ENCODE results near the gene SSH2. TPM values are rescaled to one million over a fixed set of nuclear protein-coding genes. Genes with fewer than 3 reads are reported as not detected.
A peak's percentile ranks its signal among the peaks of the same experiment; 100 is the strongest.
"Not testable (repeated sequence)": the region's sequence is repeated elsewhere in the genome, so short reads cannot be mapped to it uniquely, and the experiment has no call there.

Gene SSH2
- total and polyA plus RNA-seq, 2 of the 13 experiments (the other 11 are each of a cell fraction or from before 2014, with no cell fraction given), result 6.0 to 6.4 TPM

DNA sequence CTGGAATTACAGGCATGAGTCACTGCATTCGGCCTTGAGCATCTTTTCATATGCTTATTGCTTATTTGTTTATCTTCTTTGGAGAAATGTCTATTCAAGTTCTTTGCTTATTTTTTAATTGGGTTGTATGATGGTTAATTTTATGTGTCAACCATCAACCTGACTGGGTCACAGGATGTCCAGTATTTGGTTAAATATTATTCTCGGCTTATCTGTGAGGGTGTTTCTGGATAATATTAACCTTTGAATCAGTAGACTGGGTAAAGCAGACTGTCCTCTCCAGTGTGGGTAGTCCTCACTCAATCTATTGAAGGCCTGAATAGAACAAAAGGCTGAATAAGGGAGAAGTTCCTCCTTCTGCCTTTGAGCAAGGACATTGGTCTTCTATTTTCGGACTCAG lies 142.0 kb downstream of the SSH2 start:
- Histone ChIP-seq H3K4me3 (replicated peaks in 1 of 3; ENCODE audit: insufficient read depth in 1 of 3, low read depth in 2 of 3, low read length in 3 of 3) (no peak overlapping the region), H3K27ac (ENCODE audit: extremely low read length, insufficient read depth, low read length) (no peak overlapping the region), H4K20me1 (ENCODE audit: insufficient read depth, low read length) (no peaks in the 10 kb centered on the region), H3K9ac (ENCODE audit: insufficient read depth, low read depth, low read length) (no peak overlapping the region), H2AFZ (ENCODE audit: low read length) (no peak overlapping the region), H3K4me1 (ENCODE audit: insufficient read depth, low read length) (no peaks in the 10 kb centered on the region), H3K79me2 (ENCODE audit: insufficient read depth, low read length) (no peaks in the 10 kb centered on the region), H3K36me3 (replicated peaks in 1 of 2; ENCODE audit: control insufficient read depth in 1 of 2, insufficient read depth in 2 of 2, low read length in 2 of 2) (no peaks in the 10 kb centered on the region), H3K9me3 (ENCODE audit: low read length) (no peaks in the 10 kb centered on the region), H3K27me3 (ENCODE audit: control insufficient read depth in 1 of 2, insufficient read depth in 2 of 2, low read length in 2 of 2) (no peaks in the 10 kb centered on the region), H3K4me2 (ENCODE audit: low read depth, low read length) (no peak overlapping the region)
- in situ Hi-C loops (cut with HindIII; ENCODE audit: extremely low pct_ligation_motif_present, low pct_unique_long_range_greater_than_20kb) (no loop called here), intact Hi-C loops (cut with micrococcal nuclease; ENCODE audit: unreplicated experiment) (no loop called here)
- FAIRE-seq (no peak), ATAC-seq (no peak), DNase-seq (ENCODE audit: low spot score) (no peak)
- 88% methylated on average over 3 of the region's 3 CpGs for WGBS (ENCODE audit: low lambda C conversion rate)
- ChIA-PET CTCF (ENCODE audit: low intra/inter-chr PET ratio, low total read pairs) (no interaction called here), POLR2A (no interaction called here)
- TF ChIP-seq ATM (IDR thresholded peaks at IDR 0.05; ENCODE audit: borderline replicate concordance) (no peak), ZNF720 (CRISPR knock-in tag; IDR thresholded peaks at IDR 0.05) (no peak)
- no TSS peak for BruUV-seq (replicated peaks)

DNA sequence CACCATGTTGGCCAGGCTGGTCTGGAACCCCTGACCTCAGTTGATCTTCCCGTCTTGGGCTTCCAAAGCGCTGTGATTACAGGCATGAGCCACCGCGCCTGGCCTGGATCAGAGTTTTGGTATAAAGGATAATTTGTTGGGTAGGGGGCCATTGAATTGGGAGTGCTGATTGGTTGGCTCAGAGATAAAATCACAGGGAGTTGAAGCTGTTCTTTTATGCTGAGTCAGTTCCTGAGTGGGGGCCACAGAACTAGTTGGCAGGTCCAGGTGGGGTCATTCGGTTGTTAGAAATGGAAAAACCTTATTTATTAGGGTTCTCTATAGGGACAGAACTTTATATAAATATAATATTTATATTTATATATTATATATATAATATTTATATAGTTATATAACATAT lies 147.1 kb downstream of the SSH2 start:
- ChIA-PET POLR2A (no interaction called here), CTCF (ENCODE audit: low intra/inter-chr PET ratio, low total read pairs) (no interaction called here)
- Histone ChIP-seq H3K36me3 (replicated peaks in 1 of 2; ENCODE audit: control insufficient read depth in 1 of 2, insufficient read depth in 2 of 2, low read length in 2 of 2) (no peaks in the 10 kb centered on the region), H3K79me2 (ENCODE audit: insufficient read depth, low read length) (no peaks in the 10 kb centered on the region), H3K27me3 (ENCODE audit: control insufficient read depth in 1 of 2, insufficient read depth in 2 of 2, low read length in 2 of 2) (no peaks in the 10 kb centered on the region), H3K4me2 (ENCODE audit: low read depth, low read length) (no peak overlapping the region), H3K4me1 (ENCODE audit: insufficient read depth, low read length) (peaks cover 2% of the 10 kb centered on the region), H4K20me1 (ENCODE audit: insufficient read depth, low read length) (no peaks in the 10 kb centered on the region), H3K27ac (ENCODE audit: extremely low read length, insufficient read depth, low read length) (no peak overlapping the region), H3K9ac (ENCODE audit: insufficient read depth, low read depth, low read length) (no peak overlapping the region), H3K4me3 (replicated peaks in 1 of 3; ENCODE audit: insufficient read depth in 1 of 3, low read depth in 2 of 3, low read length in 3 of 3) (no peak overlapping the region), H3K9me3 (ENCODE audit: low read length) (no peaks in the 10 kb centered on the region), H2AFZ (ENCODE audit: low read length) (no peak overlapping the region)
- over 99% methylated on average over 5 of the region's 5 CpGs for WGBS (ENCODE audit: low lambda C conversion rate)
- intact Hi-C loops (cut with micrococcal nuclease; ENCODE audit: unreplicated experiment) (no loop called here), in situ Hi-C loops (cut with HindIII; ENCODE audit: extremely low pct_ligation_motif_present, low pct_unique_long_range_greater_than_20kb) (no loop called here)
- no peak for FAIRE-seq
- peak; percentile 71 for TF ChIP-seq MAFF (IDR thresholded peaks at IDR 0.05; ENCODE audit: low read depth, low read length)
- peak; percentile 62 to 82 for TF ChIP-seq MAFK (conservative IDR thresholded peaks at IDR 0.05 in 1 of 2, IDR thresholded peaks at IDR 0.05 in 1 of 2; ENCODE audit: low read length in 2 of 2)
- TF ChIP-seq SATB2 (CRISPR knock-in tag; IDR thresholded peaks at IDR 0.05), result no peak
- TF ChIP-seq, protein P1, sequence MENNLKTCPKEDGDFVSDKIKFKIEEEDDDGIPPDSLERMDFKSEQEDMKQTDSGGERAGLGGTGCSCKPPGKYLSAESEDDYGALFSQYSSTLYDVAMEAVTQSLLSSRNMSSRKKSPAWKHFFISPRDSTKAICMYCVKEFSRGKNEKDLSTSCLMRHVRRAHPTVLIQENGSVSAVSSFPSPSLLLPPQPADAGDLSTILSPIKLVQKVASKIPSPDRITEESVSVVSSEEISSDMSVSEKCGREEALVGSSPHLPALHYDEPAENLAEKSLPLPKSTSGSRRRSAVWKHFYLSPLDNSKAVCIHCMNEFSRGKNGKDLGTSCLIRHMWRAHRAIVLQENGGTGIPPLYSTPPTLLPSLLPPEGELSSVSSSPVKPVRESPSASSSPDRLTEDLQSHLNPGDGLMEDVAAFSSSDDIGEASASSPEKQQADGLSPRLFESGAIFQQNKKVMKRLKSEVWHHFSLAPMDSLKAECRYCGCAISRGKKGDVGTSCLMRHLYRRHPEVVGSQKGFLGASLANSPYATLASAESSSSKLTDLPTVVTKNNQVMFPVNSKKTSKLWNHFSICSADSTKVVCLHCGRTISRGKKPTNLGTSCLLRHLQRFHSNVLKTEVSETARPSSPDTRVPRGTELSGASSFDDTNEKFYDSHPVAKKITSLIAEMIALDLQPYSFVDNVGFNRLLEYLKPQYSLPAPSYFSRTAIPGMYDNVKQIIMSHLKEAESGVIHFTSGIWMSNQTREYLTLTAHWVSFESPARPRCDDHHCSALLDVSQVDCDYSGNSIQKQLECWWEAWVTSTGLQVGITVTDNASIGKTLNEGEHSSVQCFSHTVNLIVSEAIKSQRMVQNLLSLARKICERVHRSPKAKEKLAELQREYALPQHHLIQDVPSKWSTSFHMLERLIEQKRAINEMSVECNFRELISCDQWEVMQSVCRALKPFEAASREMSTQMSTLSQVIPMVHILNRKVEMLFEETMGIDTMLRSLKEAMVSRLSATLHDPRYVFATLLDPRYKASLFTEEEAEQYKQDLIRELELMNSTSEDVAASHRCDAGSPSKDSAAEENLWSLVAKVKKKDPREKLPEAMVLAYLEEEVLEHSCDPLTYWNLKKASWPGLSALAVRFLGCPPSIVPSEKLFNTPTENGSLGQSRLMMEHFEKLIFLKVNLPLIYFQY (CRISPR knock-in tag; IDR thresholded peaks at IDR 0.05; ENCODE audit: borderline replicate concordance), result no peak
- TF ChIP-seq ZNF607 (CRISPR knock-in tag; IDR thresholded peaks at IDR 0.05; ENCODE audit: borderline replicate concordance), result no peak
- no peak for ATAC-seq
- BruUV-seq (replicated peaks), result no TSS peak
- DNase-seq (ENCODE audit: low spot score), result no peak

DNA sequence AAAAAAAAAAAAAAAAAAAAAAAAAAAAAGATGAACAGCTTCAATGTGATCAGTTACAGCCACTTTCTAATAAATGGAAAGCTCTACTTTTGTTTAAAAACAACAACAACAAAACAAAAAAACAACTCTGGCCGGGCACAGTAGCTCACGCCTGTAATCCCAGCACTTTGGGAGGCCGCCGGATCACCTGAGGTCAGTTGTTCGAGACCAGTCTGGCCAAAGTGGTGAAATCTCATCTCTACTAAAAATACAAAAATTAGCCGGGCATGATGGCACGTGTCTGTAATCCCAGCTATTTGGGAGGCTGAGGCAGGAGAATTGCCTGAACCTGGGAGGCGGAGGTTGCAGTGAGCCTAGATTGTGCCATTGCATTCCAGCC lies 150.2 kb downstream of the SSH2 start:
- H3K9ac ChIP-seq (ENCODE audit: insufficient read depth, low read depth, low read length); H3K9me3 ChIP-seq (ENCODE audit: low read length); H3K79me2 ChIP-seq (ENCODE audit: insufficient read depth, low read length); H3K4me2 ChIP-seq (ENCODE audit: low read depth, low read length); H3K27me3 ChIP-seq (ENCODE audit: control insufficient read depth in 1 of 2, insufficient read depth in 2 of 2, low read length in 2 of 2); H2AFZ ChIP-seq (ENCODE audit: low read length); FAIRE-seq; H4K20me1 ChIP-seq (ENCODE audit: insufficient read depth, low read length); DNase-seq (ENCODE audit: low spot score); BruUV-seq (replicated peaks); H3K36me3 ChIP-seq (replicated peaks in 1 of 2; ENCODE audit: control insufficient read depth in 1 of 2, insufficient read depth in 2 of 2, low read length in 2 of 2); H3K27ac ChIP-seq (ENCODE audit: extremely low read length, insufficient read depth, low read length); H3K4me1 ChIP-seq (ENCODE audit: insufficient read depth, low read length); ATAC-seq; H3K4me3 ChIP-seq (replicated peaks in 1 of 3; ENCODE audit: insufficient read depth in 1 of 3, low read depth in 2 of 3, low read length in 3 of 3): not testable (repeated sequence)
- 87% methylated on average over 8 of the region's 8 CpGs for whole genome bisulfite sequencing (ENCODE audit: low lambda C conversion rate)
- intact Hi-C loops (cut with micrococcal nuclease; ENCODE audit: unreplicated experiment), result loop anchor here (1.0 kb wide), 1 partner anchor 140 kb away; no protein-coding TSS in a partner anchor
- in situ Hi-C loops (cut with HindIII; ENCODE audit: extremely low pct_ligation_motif_present, low pct_unique_long_range_greater_than_20kb), result loop anchor here (10.0 kb wide), 1 partner anchor 155 kb away; the partner anchor contains the start of gene CORO6
- ChIA-PET POLR2A (interaction anchor here (0.7 to 1.3 kb wide), 2 partner anchors 18 to 163 kb away, joined by 3 to 4 read pairs; no protein-coding TSS in a partner anchor), CTCF (ENCODE audit: low intra/inter-chr PET ratio, low total read pairs) (interaction anchor here (0.8 to 2.7 kb wide), 3 partner anchors 140 to 163 kb away, joined by 3 to 34 read pairs (median 10); no protein-coding TSS in a partner anchor)

Data from HepG2 (cell line).